SK-N-SH (cell line): Measurements from ENCODE around the gene B3GNT3. TPM values are rescaled to one million over a fixed set of nuclear protein-coding genes. Genes with fewer than 3 reads are reported as not detected.

Experiments used
- CTCF ChIA-PET: fragments of 300-600, 350-600 bp; formaldehyde crosslinking; extraction: SDS; loops from one replicate; lab custom pipeline; 2021; lab: Yijun Ruan, JAX
- POLR2A ChIA-PET: fragments of 350-600 bp; sonication (Branson Sonifier 250); formaldehyde crosslinking; extraction: SDS; loops from one replicate; lab custom pipeline; 2020; ENCODE audit warnings: antibody characterized with exemption, inconsistent platforms; lab: Yijun Ruan, JAX
- DNase-seq: peaks from one replicate; pipeline ENCODE4 v3.0.0; 2012
- H2AFZ ChIP-seq: fragments of 200-600 bp; sonication (generic); 2 replicates; pipeline ENCODE4 v1.8.1; 2016; ENCODE audit warnings: antibody characterized with exemption, mild to moderate bottlenecking, low read depth
- H3F3A ChIP-seq: fragments of 200-600 bp; sonication (generic); replicated peaks from 2 replicates; pipeline ENCODE3; 2016; ENCODE audit warnings: antibody characterized with exemption, mild to moderate bottlenecking; ENCODE audit not compliant: insufficient read depth
- H3K27ac ChIP-seq, 2 experiments: fragments of 200-500 bp in 1 of 2; fragments of 200-600 bp in 1 of 2; sonication (Bioruptor generic) in 1 of 2; sonication (generic), shearing (Covaris generic) in 1 of 2; 2 replicates each; pipeline versions ENCODE4 v1.5.1 to v1.6.1; 2014 to 2016; ENCODE audit warnings: low read depth in 2 of 2, inconsistent platforms in 1 of 2, low read length in 1 of 2, mild to moderate bottlenecking in 1 of 2, mixed read lengths in 1 of 2
- H3K27me3 ChIP-seq: fragments of 200-600 bp; sonication (generic), shearing (Covaris generic); 2 replicates; pipeline ENCODE4 v1.6.1; 2016; ENCODE audit warnings: mixed run types; ENCODE audit not compliant: insufficient read depth
- H3K36me3 ChIP-seq, 2 experiments: fragments of 200-500 bp in 1 of 2; fragments of 200-600 bp in 1 of 2; sonication (Bioruptor generic) in 1 of 2; sonication (generic) in 1 of 2; replicated peaks in 1 of 2; 2 replicates each; pipeline versions ENCODE3 to v1.5.1; 2014 to 2016; ENCODE audit warnings: low read length in 1 of 2, mild to moderate bottlenecking in 1 of 2; ENCODE audit not compliant: insufficient read depth in 2 of 2, control insufficient read depth in 1 of 2
- H3K4me1 ChIP-seq, 2 experiments: fragments of 200-500 bp in 1 of 2; fragments of 200-600 bp in 1 of 2; sonication (Bioruptor generic) in 1 of 2; sonication (generic), shearing (Covaris generic) in 1 of 2; 2 replicates each; pipeline versions ENCODE4 v1.5.1 to v1.6.1; 2014 to 2016; ENCODE audit warnings: low read depth in 1 of 2, low read length in 1 of 2, mixed run types in 1 of 2; ENCODE audit not compliant: insufficient read depth in 2 of 2, control insufficient read depth in 1 of 2
- H3K4me2 ChIP-seq: fragments of 200-600 bp; sonication (generic), shearing (Covaris generic); 2 replicates; pipeline ENCODE4 v1.6.1; 2017; ENCODE audit warnings: mixed run types
- H3K4me3 ChIP-seq, 2 experiments: fragments of 200-500 bp in 1 of 2; fragments of 200-600 bp in 1 of 2; sonication (Bioruptor generic) in 1 of 2; sonication (generic), shearing (Covaris generic) in 1 of 2; 2 replicates each; pipeline versions ENCODE4 v1.5.1 to v1.8.1; 2014 to 2016; ENCODE audit warnings: low read depth in 2 of 2, inconsistent platforms in 1 of 2, low read length in 1 of 2, mild to moderate bottlenecking in 1 of 2, mixed read lengths in 1 of 2, moderate library complexity in 1 of 2
- H3K79me2 ChIP-seq: fragments of 200-600 bp; sonication (generic); 2 replicates; pipeline ENCODE4 v1.8.1; 2017; ENCODE audit warnings: mild to moderate bottlenecking; ENCODE audit not compliant: insufficient read depth
- H3K9ac ChIP-seq: fragments of 200-600 bp; sonication (generic); 2 replicates; pipeline ENCODE4 v1.6.1; 2017; ENCODE audit warnings: mixed run types
- H3K9me2 ChIP-seq: fragments of 200-600 bp; sonication (generic); 2 replicates; pipeline ENCODE4 v1.6.1; 2017; ENCODE audit warnings: mixed run types
- H3K9me3 ChIP-seq: fragments of 200-600 bp; sonication (generic); 2 replicates; pipeline ENCODE4 v1.6.1; 2017; ENCODE audit warnings: mixed run types, mild to moderate bottlenecking, moderate library complexity
- H4K20me1 ChIP-seq: fragments of 200-600 bp; sonication (generic); 2 replicates; pipeline ENCODE4 v1.6.1; 2017; ENCODE audit warnings: mild to moderate bottlenecking, mixed run types; ENCODE audit not compliant: insufficient read depth
- CHD2 ChIP-seq: fragments of 150-350 bp; IDR thresholded peaks from 2 replicates; pipeline ENCODE4 v1.6.1; 2018; ENCODE audit warnings: low read length; ENCODE audit not compliant: partially characterized antibody
- EZH2phosphoT487 ChIP-seq: fragments of 200-600 bp; sonication (generic); IDR thresholded peaks from 2 replicates; pipeline ENCODE4 v1.6.1; 2017; ENCODE audit warnings: low read depth, mixed run types, mild to moderate bottlenecking, antibody characterized with exemption, moderate library complexity, borderline replicate concordance
- FOXJ3 ChIP-seq: sonication (generic); formaldehyde crosslinking; IDR thresholded peaks from 2 replicates; pipeline ENCODE4 v1.5.1; 2020; ENCODE audit warnings: mild to moderate bottlenecking, missing genetic modification reagents
- GATA2 ChIP-seq: sonication (generic); formaldehyde crosslinking; IDR thresholded peaks from 2 replicates; pipeline ENCODE4 v1.5.0; 2020; ENCODE audit warnings: mild to moderate bottlenecking, missing genetic modification reagents
- MXI1 ChIP-seq: IDR thresholded peaks from 2 replicates; pipeline ENCODE4 v1.6.1; 2012; ENCODE audit warnings: mild to moderate bottlenecking, low read depth, low read length, improper control_type of control experiment
- NRF1 ChIP-seq: IDR thresholded peaks from 2 replicates; pipeline ENCODE4 v1.6.1; 2012; ENCODE audit warnings: low read depth, mild to moderate bottlenecking, low read length
- POLR2AphosphoS5 ChIP-seq: IDR thresholded peaks from 2 replicates; pipeline ENCODE4 v1.6.1; 2012; ENCODE audit warnings: low read depth, low read length
- RAD21 ChIP-seq: IDR thresholded peaks from 2 replicates; pipeline ENCODE4 v1.6.1; 2012; ENCODE audit warnings: mild to moderate bottlenecking, low read length
- RCOR1 ChIP-seq: fragments of 150-350 bp; IDR thresholded peaks from 2 replicates; pipeline ENCODE4 v1.6.1; 2017; ENCODE audit warnings: antibody characterized with exemption, low read length
- RXRA ChIP-seq: IDR thresholded peaks from 2 replicates; pipeline ENCODE4 v1.4.0; 2012; ENCODE audit warnings: low read depth, mild to moderate bottlenecking, borderline replicate concordance
- SMC3 ChIP-seq: IDR thresholded peaks from 2 replicates; pipeline ENCODE4 v1.6.1; 2012; ENCODE audit warnings: low read depth, low read length, improper control_type of control experiment
- TAF1 ChIP-seq: IDR thresholded peaks from 2 replicates; pipeline ENCODE4 v1.6.1; 2012; ENCODE audit warnings: low read depth, mild to moderate bottlenecking, low read length, moderate library complexity, borderline replicate concordance
- TEAD4 ChIP-seq: IDR thresholded peaks from 2 replicates; pipeline ENCODE4 v1.4.0; 2012; ENCODE audit warnings: mild to moderate bottlenecking, borderline replicate concordance; ENCODE audit not compliant: insufficient read depth
- WGBS: methylation state at CpG from one replicate; pipeline ENCODE4 v1.1.6; 2017; ENCODE audit warnings: low lambda C conversion rate; 5-methylcytosine and 5-hydroxymethylcytosine counted together
- polyA plus RNA-seq, 3 experiments: library from polyadenylated mRNA; depleted of rRNA; stranded (reverse); fragments of >200 nt; gene quantifications; 2 replicates each; pipeline ENCODE4 v1.2.3, GENCODE V29; 2012
- TF ChIP-seq, protein P1 (sequence below): fragments of 200-600 bp; sonication (generic); IDR thresholded peaks from 2 replicates; pipeline ENCODE4 v1.6.1; 2017; ENCODE audit warnings: antibody characterized with exemption, mild to moderate bottlenecking, moderate library complexity
- TF ChIP-seq, protein P2 (sequence below): IDR thresholded peaks from 2 replicates; pipeline ENCODE4; 2012
- TF ChIP-seq, protein P3 (sequence below): fragments of 150-350 bp; IDR thresholded peaks from 2 replicates; pipeline ENCODE4 v1.6.1; 2016; ENCODE audit warnings: mild to moderate bottlenecking, low read depth, low read length
- TF ChIP-seq, protein P4 (sequence below): IDR thresholded peaks from 2 replicates; pipeline ENCODE4 v1.4.0; 2012; ENCODE audit warnings: low read depth, borderline replicate concordance

Gene B3GNT3
- polyA plus RNA-seq, 1 of the 3 experiments (the other 2 are of a cell fraction), result not detected

DNA sequence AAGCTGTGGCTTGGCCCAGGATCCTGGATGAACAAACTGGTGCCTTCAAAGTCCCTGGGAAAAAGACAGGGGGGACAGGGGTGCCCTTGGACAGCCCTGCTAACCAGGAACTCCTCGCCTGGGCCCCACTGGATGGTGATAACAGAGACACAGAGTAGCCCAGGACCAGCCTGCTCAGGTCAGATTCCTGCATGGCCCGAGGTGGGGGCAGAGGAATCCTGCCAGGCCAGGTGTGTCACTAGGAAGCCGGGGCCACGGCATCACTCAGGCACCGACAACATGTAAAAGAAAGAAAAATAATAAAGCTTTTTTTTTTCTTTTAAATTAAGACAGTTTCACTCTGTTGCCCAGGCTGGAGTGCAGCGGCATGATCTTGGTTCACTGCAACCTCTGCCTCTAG lies 59.1 kb downstream of the B3GNT3 start (continued):
- TF ChIP-seq SMC3, result no peak
- no peak for TF ChIP-seq EZH2phosphoT487

DNA sequence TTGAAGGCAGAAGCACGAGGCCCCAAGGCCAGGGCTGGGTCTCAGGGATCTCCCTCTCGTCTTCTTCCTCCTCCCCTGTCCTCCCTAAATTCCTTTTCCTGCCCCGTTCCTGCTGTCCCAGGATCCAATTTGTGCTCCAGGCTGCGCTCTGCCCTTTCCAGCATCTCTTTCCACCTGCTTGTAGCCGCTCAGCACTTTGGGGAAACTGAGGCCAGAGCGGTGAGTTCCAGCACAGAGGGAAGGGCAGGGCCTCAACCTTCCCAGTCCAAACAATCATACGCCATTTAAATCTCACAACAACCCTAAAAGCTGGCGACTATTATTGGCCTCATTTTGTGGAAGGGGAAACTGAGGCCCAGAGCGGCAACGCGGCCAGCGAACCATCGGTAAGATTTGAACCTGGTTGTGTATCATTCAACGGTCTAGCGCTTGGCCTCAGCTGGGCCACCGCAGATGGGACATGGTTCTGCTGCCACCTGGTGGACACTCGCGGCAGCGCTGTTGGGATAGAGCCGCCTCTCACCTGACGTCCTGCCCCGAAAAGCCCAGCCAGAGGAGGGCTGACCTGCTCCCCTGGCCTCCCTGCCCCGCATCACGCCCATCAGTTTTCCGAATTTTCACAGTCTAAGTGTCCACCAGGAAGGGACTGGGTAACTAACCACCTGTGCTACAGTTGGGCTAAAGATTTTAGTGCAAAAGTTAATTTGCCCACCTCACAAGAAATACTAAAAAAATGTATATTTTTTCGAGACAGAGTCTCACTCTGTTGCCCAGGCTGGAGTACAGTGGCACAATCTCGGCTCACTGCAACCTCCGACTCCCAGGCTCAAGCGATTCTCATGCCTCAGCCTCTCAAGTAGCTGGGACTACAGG lies 60.6 kb downstream of the B3GNT3 start:
- Histone ChIP-seq H3K9ac (no peak overlapping the region), H3F3A (no peaks in the 10 kb centered on the region), H3K9me3 (no peaks in the 10 kb centered on the region), H2AFZ (no peak overlapping the region), H4K20me1 (peaks cover 5% of the 10 kb centered on the region), H3K36me3 (peaks cover 0 to 4% of the 10 kb centered on the region in 2 experiments), H3K79me2 (peaks cover 8% of the 10 kb centered on the region), H3K27ac (no peak overlapping the region), H3K27me3 (no peaks in the 10 kb centered on the region), H3K9me2 (no peaks in the 10 kb centered on the region), H3K4me2 (no peak overlapping the region), H3K4me1 (no peaks in the 10 kb centered on the region; a peak in 1 of 4 replicates), H3K4me3 (no peak overlapping the region; a peak in 1 of 4 replicates)
- DNase-seq, result peak; percentile 84
- ChIA-PET CTCF (interaction anchor here (0.6 to 13.8 kb wide), 29 partner anchors 9 to 359 kb away, joined by 3 to 139 read pairs (median 5); partner anchors contain the start of genes B3GNT3, CCDC124, PGLS and UNC13A), POLR2A (interaction anchor here (0.6 kb wide), 4 partner anchors 71 to 249 kb away, joined by 3 to 5 read pairs (median 3); no protein-coding TSS in a partner anchor)
- TF ChIP-seq SMC3, result peak; percentile 91
- TF ChIP-seq CHD2, result peak; percentile 47
- TF ChIP-seq TEAD4, result no peak
- TF ChIP-seq MXI1, result no peak
- peak; percentile 98 for TF ChIP-seq RAD21
- TF ChIP-seq RCOR1, result peak; percentile 47; the same call in 1 of the 2 replicates
- no peak for TF ChIP-seq RXRA
- TF ChIP-seq, protein P1, sequence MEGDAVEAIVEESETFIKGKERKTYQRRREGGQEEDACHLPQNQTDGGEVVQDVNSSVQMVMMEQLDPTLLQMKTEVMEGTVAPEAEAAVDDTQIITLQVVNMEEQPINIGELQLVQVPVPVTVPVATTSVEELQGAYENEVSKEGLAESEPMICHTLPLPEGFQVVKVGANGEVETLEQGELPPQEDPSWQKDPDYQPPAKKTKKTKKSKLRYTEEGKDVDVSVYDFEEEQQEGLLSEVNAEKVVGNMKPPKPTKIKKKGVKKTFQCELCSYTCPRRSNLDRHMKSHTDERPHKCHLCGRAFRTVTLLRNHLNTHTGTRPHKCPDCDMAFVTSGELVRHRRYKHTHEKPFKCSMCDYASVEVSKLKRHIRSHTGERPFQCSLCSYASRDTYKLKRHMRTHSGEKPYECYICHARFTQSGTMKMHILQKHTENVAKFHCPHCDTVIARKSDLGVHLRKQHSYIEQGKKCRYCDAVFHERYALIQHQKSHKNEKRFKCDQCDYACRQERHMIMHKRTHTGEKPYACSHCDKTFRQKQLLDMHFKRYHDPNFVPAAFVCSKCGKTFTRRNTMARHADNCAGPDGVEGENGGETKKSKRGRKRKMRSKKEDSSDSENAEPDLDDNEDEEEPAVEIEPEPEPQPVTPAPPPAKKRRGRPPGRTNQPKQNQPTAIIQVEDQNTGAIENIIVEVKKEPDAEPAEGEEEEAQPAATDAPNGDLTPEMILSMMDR, result peak; percentile 92
- 11% methylated on average over 28 of the region's 29 CpGs for WGBS

DNA sequence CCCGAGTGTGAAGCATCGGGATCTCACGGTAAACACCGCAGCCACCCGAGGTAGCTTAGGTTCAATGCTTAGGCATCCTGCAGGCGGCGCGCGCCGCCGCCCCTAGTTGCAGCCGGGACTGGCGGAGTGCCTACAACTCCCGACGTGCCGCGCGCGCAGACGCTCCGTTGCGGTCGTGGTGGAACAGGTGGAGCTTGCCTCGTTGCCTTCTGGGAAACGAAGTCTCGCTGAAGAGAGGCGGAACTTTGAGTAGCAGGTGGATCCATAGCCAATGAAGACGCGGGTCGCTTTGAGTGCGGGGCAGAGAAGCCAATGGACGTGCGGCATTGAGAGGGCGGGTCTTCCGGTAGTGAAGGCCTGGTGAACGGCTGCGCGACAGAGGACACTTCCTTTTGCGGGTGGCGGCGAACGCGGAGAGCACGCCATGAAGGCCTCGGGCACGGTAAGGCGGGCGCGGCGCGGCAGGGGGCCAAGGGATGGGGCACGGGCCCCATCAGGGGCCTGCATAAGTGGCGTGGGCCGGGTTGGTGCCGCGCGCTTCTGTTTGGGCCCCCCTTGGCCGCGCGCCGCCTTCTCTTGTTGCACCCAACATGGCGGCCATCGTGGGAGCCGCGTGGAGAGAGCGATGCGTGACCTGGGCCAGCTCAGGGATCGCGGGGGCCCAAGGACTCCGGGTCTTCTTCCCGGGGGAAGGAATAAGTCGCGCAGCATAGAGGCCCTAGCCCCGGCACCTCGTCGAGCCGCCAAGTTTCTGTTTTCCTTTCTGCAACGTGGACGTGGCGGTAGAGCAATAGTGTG lies 64.8 kb downstream of the B3GNT3 start, which contains the start of gene RPL18A:
TSS of gene RPL18A (plus strand) at position 378 of the 798 bp plus-strand sequence. CDS start at position 425, 47 bp downstream.
- DNase-seq, result peak; percentile 96
- Histone ChIP-seq H3K9me3 (no peaks in the 10 kb centered on the region), H3K9me2 (no peaks in the 10 kb centered on the region), H3K4me3 (peak within 1 kb of the TSS; percentile 86 to 91), H4K20me1 (peaks cover 47% of the 10 kb centered on the region), H3F3A (peaks cover 20% of the 10 kb centered on the region), H3K79me2 (peaks cover 31% of the 10 kb centered on the region), H3K9ac (peak within 1 kb of the TSS; percentile 91), H3K36me3 (peaks cover 31 to 42% of the 10 kb centered on the region in 2 experiments), H3K4me2 (peak within 1 kb of the TSS; percentile 99), H3K27me3 (no peaks in the 10 kb centered on the region), H3K4me1 (peaks cover 0 to 17% of the 10 kb centered on the region in 2 experiments; a peak in 1 of 4 replicates), H2AFZ (peak within 1 kb of the TSS; percentile 92), H3K27ac (peak within 1 kb of the TSS; percentile 62 to 78)
- ChIA-PET POLR2A (interaction anchor here (0.6 to 2.4 kb wide), 30 partner anchors 8 to 420 kb away, joined by 3 to 27 read pairs (median 4); partner anchors contain the start of genes B3GNT3, CCDC124, JAK3 and MAP1S), CTCF (interaction anchor here (0.7 to 13.8 kb wide), 32 partner anchors 8 to 405 kb away, joined by 3 to 139 read pairs (median 4); partner anchors contain the start of genes B3GNT3, CCDC124, JAK3 and SLC5A5)
- whole genome bisulfite sequencing, result 0% methylated on average over 12 of the region's 80 CpGs
- TF ChIP-seq POLR2AphosphoS5 (peak; percentile 96), RXRA (no peak), FOXJ3 (no peak), NRF1 (peak; percentile 57), GATA2 (no peak), TAF1 (peak; percentile 97)
- TF ChIP-seq, protein P2, sequence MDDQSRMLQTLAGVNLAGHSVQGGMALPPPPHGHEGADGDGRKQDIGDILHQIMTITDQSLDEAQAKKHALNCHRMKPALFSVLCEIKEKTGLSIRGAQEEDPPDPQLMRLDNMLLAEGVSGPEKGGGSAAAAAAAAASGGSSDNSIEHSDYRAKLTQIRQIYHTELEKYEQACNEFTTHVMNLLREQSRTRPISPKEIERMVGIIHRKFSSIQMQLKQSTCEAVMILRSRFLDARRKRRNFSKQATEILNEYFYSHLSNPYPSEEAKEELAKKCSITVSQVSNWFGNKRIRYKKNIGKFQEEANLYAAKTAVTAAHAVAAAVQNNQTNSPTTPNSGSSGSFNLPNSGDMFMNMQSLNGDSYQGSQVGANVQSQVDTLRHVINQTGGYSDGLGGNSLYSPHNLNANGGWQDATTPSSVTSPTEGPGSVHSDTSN, result peak; percentile 100
- TF ChIP-seq, protein P3, sequence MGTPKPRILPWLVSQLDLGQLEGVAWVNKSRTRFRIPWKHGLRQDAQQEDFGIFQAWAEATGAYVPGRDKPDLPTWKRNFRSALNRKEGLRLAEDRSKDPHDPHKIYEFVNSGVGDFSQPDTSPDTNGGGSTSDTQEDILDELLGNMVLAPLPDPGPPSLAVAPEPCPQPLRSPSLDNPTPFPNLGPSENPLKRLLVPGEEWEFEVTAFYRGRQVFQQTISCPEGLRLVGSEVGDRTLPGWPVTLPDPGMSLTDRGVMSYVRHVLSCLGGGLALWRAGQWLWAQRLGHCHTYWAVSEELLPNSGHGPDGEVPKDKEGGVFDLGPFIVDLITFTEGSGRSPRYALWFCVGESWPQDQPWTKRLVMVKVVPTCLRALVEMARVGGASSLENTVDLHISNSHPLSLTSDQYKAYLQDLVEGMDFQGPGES, result peak; percentile 88
- TF ChIP-seq, protein P4, sequence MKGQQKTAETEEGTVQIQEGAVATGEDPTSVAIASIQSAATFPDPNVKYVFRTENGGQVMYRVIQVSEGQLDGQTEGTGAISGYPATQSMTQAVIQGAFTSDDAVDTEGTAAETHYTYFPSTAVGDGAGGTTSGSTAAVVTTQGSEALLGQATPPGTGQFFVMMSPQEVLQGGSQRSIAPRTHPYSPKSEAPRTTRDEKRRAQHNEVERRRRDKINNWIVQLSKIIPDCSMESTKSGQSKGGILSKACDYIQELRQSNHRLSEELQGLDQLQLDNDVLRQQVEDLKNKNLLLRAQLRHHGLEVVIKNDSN, result no peak
